Stimulated activated naive CD4-positive, alpha-beta T cell treated with Interleukin-2 at 50 U/mL for 16 hours (primary cell): ENCODE data around the gene TRIM69.
"Not testable (repeated sequence)": the region's sequence is repeated elsewhere in the genome, so short reads cannot be mapped to it uniquely, and the experiment has no call there.

Experiments used
- DNase-seq: peaks from one replicate; lab custom pipeline; 2025; lab: John Stamatoyannopoulos, UW

The TRIM69 gene

GRCh38 chr15:44715797-44716334 is 20.5 kb upstream of the TRIM69 start:
- DNase-seq, result no peak

DNA sequence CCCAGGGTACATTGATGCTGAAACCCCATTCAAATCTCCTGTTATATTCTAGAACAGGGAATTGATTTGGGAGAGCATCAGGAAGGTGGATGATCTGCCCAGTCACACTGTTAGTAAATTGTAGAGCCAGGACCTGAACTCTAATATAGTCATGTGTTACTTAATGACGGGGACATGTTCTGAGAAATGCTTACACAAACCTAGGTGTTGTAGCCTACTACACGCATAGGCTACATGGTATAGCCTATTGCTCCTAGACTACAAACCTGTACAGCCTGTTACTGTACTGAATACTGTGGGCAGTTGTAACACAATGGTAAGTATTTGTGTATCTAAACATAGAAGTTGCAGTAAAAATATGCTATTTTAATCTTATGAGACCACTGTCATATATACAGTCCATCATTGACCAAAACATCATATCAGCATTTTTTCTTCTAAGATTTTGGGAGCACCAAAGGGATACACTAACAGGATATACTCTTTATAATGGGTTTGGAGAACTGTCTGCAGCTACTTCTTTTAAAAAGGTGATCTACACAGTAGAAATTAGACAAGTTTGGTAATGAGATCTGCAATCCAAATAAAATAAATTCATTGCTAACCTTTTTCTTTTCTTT is 19.2 kb upstream of the TRIM69 start:
- no peak for DNase-seq

- DNase-seq, result no peak
Measured at GRCh38 chr15:44718180-44718926, 18.0 kb upstream of the TRIM69 start.

DNA sequence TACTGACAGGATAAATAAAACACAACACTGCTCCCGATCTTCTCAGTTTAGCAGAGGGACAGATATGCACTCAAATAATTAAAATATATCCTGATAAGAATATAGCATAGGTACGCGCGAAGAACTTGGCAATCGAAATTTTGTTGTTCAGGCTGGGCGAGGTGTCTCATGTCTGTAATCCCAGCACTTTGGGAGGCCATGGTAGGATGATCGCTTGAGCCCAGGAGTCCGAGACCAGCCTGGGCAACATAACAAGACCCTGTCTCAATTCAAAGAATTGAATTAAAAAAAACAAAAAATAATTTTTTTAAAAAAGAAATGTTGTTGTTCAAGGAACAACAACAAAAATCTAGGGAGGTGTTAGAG is 17.4 kb upstream of the TRIM69 start:
- no peak for DNase-seq

DNA sequence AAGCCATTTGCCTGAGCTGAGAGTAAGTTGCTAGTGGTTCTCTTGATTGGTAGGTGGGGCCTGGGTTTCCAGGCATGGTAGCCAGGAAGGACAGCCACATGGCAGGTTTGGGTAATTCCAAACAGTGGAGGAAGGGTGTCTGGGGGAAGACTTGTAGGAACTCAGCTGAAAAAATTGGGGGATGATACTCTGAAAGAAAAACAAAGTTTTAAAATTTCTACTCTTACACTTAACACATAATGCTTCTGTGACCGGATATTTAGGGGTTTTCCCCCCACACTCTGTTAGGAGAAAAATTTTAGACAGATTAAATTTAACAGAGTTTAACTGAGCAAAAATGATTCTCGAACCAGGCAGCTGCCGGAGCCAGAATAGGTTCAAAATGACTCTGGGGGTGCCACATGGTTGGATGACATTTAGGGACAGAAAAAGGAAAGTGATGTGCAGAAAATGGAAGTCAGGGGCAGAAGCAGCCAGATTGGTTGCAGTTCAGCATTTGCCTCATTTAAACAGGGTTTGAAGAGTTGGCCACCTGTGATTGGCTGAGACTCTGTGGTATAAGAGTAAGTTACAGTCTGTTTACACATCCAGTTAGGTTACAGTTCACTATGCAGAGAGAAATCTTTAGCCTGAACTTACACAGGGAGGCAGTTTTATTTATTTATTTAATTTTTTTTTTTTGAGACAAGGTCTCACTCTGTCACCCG is 16.9 kb upstream of the TRIM69 start:
- peak; percentile 61 for DNase-seq

- not testable (repeated sequence) for DNase-seq
Measured at GRCh38 chr15:44720000-44720435, 16.3 kb upstream of the TRIM69 start.

GRCh38 chr15:44720460-44721176 is 15.7 kb upstream of the TRIM69 start:
- DNase-seq, result no peak

DNA sequence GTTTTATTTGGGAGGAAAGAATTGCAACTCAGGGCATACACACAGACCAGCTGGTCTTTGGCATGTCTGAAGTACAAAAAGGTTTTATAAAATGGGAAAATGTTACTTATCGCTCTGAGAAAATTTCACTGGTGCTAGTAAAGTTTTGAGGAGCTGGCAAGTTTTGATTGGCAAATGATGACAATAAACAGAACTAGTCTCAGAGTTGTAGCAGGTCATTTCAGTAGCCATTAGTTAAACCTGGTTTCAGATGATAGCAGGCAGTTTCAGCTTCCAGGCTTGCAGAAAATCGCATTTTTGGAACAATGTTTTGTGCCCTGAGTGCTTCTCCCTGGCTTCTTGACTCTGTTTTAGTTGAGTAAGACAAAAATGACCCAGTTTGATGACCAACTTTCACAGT is 14.3 kb upstream of the TRIM69 start:
- DNase-seq, result no peak

GRCh38 chr15:44726136-44726535 is 10.2 kb upstream of the TRIM69 start:
- DNase-seq, result peak; percentile 17

GRCh38 chr15:44726568-44727484 is 9.5 kb upstream of the TRIM69 start:
- DNase-seq, result peak; percentile 61

- no peak for DNase-seq
Measured at GRCh38 chr15:44727485-44728231, 8.7 kb upstream of the TRIM69 start.

DNA sequence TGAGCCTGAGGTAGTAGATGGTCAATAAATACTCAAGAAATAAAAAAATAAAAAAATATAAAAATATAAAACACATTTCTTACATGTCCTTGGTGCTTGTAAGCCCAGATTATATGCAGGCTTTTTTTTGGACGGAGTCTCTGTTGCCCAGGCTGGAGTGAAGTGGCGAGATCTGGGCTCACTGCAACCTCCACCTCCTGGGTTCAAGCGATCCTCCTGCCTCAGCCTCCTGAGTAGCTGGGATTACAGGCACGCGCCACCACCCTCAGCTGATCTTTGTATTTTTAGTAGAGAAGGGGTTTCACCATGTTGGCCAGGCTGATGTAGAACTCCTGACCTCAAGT is 8.1 kb upstream of the TRIM69 start:
- not testable (repeated sequence) for DNase-seq

DNA sequence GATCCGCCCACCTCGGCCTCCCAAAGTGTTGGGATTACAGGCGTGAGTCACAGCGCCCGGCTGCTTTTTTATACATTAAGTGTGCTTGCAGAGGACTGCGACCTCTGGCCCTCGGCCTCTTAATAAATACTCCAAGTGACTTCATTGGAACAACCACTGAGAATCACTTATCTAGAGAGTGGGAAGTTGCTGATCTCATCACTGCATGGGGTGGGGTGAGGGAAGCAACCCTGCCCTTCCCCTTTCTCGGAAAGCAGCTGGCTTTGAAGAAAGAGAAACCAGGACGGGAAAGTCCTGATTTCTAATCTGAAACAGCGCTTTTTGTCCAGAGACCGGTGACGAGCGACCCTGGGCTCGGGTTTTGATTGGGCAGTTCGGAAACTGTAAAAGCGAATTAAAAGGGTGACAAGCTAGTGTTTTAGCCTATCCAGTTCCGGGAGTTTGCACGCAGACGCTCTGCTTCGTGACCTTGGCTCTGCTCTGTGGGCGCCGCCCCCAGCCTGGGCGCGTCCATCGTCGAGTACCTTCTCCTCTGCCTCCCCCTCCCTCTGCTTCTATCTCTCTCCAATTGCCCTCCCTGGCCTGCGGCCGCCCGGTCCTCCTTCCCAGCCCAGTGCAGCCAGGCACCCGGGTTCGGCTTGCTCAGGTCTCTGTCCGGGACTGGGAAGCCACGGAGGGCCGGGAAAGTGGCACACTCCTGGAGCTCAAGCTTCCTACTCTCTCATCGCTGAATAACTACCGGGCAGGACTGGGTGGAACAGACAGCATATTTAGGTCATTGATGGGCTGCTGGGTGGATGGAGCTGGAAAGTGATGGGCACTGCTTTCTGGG is 7.5 kb upstream of the TRIM69 start:
- DNase-seq, result peak; percentile 93

DNA sequence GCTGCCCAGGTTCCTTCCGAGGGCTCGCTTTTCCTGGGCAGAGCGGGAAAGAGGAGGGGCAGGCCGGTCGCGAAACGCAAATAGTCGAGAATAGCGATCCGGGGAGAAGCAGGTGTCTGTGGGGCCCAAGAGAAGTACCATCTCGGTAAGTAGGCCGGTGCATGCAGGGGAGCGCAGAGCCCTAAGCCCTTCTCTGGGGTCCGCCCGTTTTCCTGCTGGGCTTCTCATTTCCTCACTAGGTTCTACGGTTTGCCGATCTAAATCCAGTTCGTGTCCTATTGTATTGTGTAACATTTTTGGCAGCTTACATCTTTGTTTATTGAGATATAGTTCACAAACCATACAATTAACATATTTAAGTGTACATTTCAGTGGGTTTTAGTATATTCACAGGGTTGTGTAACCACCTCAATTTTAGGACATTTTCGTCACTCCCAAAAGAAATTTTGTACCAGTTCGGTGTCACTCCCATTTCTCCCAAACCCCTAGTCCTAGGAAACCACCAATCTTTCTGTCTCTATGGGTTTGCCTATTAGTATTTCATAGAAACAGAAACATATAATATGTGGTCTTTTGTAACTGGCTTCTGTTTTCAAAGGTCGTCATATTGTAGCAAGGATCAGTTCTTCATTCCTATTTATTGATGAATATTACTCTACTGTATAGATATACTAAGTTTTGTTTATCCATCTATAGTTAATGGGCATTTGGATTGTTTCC is 6.8 kb upstream of the TRIM69 start:
- DNase-seq, result peak; percentile 57

DNA sequence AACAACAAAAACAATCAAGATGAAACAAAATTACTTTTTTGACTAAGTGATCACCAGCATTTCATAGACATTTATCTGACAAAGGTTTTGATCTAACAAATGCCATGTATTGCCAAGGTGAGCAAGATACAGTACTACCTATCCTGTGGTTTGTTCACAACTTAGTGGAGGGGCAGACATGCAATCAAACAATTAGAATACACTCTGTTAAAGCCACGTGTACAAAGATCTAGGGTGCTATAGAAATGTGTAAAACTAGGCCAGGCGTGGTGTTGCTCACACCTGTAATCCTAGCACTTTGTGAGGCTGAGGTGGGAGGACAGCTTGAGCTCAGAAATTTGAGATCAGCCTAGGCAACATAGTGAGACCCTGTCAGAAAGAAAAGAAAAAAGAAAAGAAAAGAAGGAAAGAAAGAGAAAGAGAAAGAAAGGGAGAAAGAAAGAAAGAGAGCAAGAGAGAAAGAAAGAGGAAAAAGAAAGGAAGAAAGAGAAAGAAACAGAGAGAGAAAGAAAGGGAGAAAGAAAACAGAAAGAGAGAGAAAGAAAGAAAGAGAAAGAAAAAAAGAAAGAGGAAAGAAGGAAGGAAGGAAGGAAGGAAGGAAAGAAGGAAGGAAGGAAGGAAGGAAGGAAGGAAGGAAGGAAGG is 1.4 kb upstream of the TRIM69 start:
- no peak for DNase-seq

DNA sequence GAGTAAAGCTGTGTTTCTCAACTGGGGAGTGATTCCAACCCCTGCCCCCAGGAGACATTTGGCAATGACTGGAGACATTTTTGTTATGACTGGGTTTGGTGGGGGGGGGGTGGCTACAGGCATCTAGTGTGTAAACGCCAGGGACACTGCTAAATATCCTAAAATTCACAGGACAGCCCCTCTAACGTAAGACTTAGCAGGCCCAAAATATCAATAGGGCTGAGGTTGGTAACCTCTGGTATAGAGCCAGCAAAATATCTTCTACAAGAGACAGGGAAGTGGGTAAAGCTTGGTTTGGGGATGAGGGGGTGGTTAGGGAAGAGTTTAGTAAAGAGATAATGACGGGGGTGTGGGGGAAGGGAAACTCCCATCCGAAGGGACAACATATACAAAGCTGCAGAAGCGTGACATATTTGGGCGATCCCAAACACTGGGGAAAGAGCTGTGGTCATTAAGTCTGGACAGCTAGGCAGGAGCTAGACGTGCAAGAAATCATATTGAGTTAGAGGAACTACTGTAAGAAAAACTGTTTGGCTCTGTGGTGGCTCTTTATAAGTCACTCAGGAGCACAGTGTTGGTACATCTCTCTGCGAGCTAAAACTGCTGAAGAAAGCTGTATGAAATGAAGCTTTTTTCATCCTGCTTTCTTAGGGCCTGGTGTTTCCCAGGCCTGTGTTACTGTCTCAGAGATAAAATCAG is 697 bp upstream of the TRIM69 start:
- DNase-seq, result peak; percentile 58

DNA sequence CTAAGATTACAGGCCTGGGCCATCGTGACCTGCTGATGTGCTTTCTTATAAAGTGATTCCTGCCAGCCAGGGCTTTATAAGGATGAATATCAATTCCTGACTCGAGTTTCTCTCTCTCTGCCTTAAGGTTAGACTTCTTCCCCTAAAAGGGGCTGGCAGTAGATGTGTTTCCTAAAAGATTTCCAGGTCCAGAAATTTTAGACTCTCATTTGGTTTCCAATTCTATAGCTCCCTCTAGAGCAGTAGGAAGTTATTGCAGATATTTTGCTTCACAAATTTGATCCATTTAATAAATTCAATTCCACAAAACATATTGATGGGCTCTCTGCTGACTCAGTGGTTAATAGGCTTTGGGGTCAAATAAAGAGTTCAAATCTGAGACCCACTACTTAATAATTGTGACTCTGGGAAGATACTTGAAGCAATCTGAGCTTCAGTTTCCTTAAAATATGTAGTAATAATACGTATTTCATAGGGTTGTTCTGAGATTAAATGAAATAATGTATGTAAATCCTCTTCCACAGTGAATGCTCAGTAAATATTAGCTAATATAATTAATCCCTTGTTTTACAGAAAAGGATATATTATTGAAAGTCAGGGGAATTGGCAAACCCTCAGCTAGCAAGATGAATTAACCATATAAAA is 2.1 kb downstream of the TRIM69 start:
- DNase-seq, result no peak
